Suprapubic skin (tissue), 3 donors: Measurements from ENCODE around the gene SPIB.

Experiments
- CTCF ChIP-seq, 2 donors: fragments of 200-600 bp in 1 of 2; fragments of 450-650 bp in 1 of 2; sonication (generic) in 1 of 2; IDR thresholded peaks; one replicate each; pipeline ENCODE4 v1.5.1; 2016 to 2019; ENCODE audit warnings: antibody characterized with exemption in 2 of 2, mild to moderate bottlenecking in 1 of 2, moderate library complexity in 1 of 2
- POLR2A ChIP-seq, 2 donors: fragments of 450-650 bp; IDR thresholded peaks; one replicate each; pipeline ENCODE4 v1.6.1; 2017; ENCODE audit warnings: antibody characterized with exemption in 2 of 2, mild to moderate bottlenecking in 2 of 2, moderate library complexity in 2 of 2

- no peak for TF ChIP-seq CTCF (IDR thresholded peaks at IDR 0.05)
- TF ChIP-seq POLR2A (IDR thresholded peaks at IDR 0.05), result no peak
Measured at GRCh38 chr19:50413531-50413930, 5.2 kb upstream of the SPIB start.
